Stomach (tissue), 4 donors: ENCODE data around the gene UGT1A8.

Source experiments
- POLR2AphosphoS5 ChIP-seq, 3 donors: sonication (generic); formaldehyde crosslinking; IDR thresholded peaks; one replicate each; pipeline ENCODE4 v1.6.1; 2016; ENCODE audit warnings: antibody characterized with exemption in 3 of 3
- TF ChIP-seq, protein P1 (sequence below), 7 experiments: fragments of 450-650 bp in 4 of 7; fragments of 200-600 bp in 3 of 7; sonication (generic) in 3 of 7; IDR thresholded peaks; one replicate each; pipeline ENCODE4 v1.5.1; 2016 to 2019; ENCODE audit warnings: antibody characterized with exemption in 7 of 7, control low read depth in 2 of 7, mild to moderate bottlenecking in 1 of 7

DNA sequence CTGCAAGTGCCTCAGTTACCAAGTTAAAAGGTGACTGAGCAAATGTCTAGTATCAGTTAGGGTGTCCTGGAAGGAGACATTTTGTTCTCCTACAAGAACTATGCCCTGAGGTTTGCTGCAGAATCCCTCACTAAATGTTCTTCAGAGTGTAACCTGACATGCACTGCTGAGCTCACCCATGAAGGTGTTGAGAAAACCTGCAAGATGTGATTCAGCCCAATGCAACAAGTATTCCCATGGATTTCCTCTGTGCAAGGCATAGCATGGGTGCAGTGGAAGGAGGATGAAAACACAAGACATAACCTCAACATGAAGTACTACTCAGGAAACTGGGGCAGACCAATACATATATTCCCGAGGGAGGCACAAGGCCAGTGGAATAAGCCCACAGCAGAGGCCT lies 15.4 kb upstream of the UGT1A8 start:
- TF ChIP-seq, protein P1, sequence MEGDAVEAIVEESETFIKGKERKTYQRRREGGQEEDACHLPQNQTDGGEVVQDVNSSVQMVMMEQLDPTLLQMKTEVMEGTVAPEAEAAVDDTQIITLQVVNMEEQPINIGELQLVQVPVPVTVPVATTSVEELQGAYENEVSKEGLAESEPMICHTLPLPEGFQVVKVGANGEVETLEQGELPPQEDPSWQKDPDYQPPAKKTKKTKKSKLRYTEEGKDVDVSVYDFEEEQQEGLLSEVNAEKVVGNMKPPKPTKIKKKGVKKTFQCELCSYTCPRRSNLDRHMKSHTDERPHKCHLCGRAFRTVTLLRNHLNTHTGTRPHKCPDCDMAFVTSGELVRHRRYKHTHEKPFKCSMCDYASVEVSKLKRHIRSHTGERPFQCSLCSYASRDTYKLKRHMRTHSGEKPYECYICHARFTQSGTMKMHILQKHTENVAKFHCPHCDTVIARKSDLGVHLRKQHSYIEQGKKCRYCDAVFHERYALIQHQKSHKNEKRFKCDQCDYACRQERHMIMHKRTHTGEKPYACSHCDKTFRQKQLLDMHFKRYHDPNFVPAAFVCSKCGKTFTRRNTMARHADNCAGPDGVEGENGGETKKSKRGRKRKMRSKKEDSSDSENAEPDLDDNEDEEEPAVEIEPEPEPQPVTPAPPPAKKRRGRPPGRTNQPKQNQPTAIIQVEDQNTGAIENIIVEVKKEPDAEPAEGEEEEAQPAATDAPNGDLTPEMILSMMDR (IDR thresholded peaks at IDR 0.05) = no peak
- no peak for TF ChIP-seq POLR2AphosphoS5 (IDR thresholded peaks at IDR 0.05)
